Measurements from ENCODE around the gene TRAPPC6A. TPM values are rescaled to one million over a fixed set of nuclear protein-coding genes. Genes with fewer than 3 reads are reported as not detected.

The TRAPPC6A gene
- total and polyA plus RNA-seq, 2 donors, result 37.9 to 61.4 TPM

GRCh38 chr19:45133661-45134060, 44.4 kb downstream of the TRAPPC6A start:
- Histone ChIP-seq H3K9me3 (ENCODE audit: control insufficient read depth in 2 of 2, insufficient read depth in 1 of 2, low read length in 1 of 2) (no peaks in the 10 kb centered on the region), H3K36me3 (ENCODE audit: control insufficient read depth in 2 of 2, insufficient read depth in 2 of 2, low read length in 1 of 2) (peaks cover 0 to 11% of the 10 kb centered on the region in 2 donors)
- 88% methylated on average over 8 of the region's 8 CpGs for WGBS

GRCh38 chr19:45130888-45131615, 47.0 kb downstream of the TRAPPC6A start:
- no peak overlapping the region for H3K4me3 ChIP-seq (ENCODE audit: low read length in 2 of 2)
- no peak overlapping the region for H3K27ac ChIP-seq (ENCODE audit: low read depth in 1 of 2, low read length in 1 of 2)
- peaks cover 0 to 2% of the 10 kb centered on the region in 2 donors for H3K9me3 ChIP-seq (ENCODE audit: control insufficient read depth in 2 of 2, insufficient read depth in 1 of 2, low read length in 1 of 2)
- H3K4me1 ChIP-seq (ENCODE audit: control insufficient read depth in 2 of 2, insufficient read depth in 2 of 2, low read length in 2 of 2), result peaks cover 0 to 4% of the 10 kb centered on the region in 2 donors
- H3K27me3 ChIP-seq (ENCODE audit: control insufficient read depth in 2 of 2, insufficient read depth in 1 of 2, low read length in 1 of 2), result no peaks in the 10 kb centered on the region
- H3K36me3 ChIP-seq (ENCODE audit: control insufficient read depth in 2 of 2, insufficient read depth in 2 of 2, low read length in 1 of 2), result peaks cover 0 to 9% of the 10 kb centered on the region in 2 donors
- 87% methylated on average over 13 of the region's 13 CpGs for WGBS
- no peak for DNase-seq (ENCODE audit: low read depth in 6 of 9, low spot score in 9 of 9)

More at GRCh38 chr19:45133661-45134060, 44.4 kb downstream of the TRAPPC6A start:
- DNase-seq (ENCODE audit: low read depth in 6 of 9, low spot score in 9 of 9), result no peak
- no peak overlapping the region for H3K27ac ChIP-seq (ENCODE audit: low read depth in 1 of 2, low read length in 1 of 2)
- H3K4me1 ChIP-seq (ENCODE audit: control insufficient read depth in 2 of 2, insufficient read depth in 2 of 2, low read length in 2 of 2), result peaks cover 0 to 11% of the 10 kb centered on the region in 2 donors
- H3K4me3 ChIP-seq (ENCODE audit: low read length in 2 of 2), result no peak overlapping the region
- H3K27me3 ChIP-seq (ENCODE audit: control insufficient read depth in 2 of 2, insufficient read depth in 1 of 2, low read length in 1 of 2), result no peaks in the 10 kb centered on the region

- no peak overlapping the region for H3K4me3 ChIP-seq (ENCODE audit: low read length in 2 of 2)
- H3K27me3 ChIP-seq (ENCODE audit: control insufficient read depth in 2 of 2, insufficient read depth in 1 of 2, low read length in 1 of 2), result no peaks in the 10 kb centered on the region
- H3K4me1 ChIP-seq (ENCODE audit: control insufficient read depth in 2 of 2, insufficient read depth in 2 of 2, low read length in 2 of 2), result peaks cover 2 to 8% of the 10 kb centered on the region in 2 donors
- 93% methylated on average over 13 of the region's 13 CpGs for WGBS
- peaks cover 0 to 3% of the 10 kb centered on the region in 2 donors for H3K9me3 ChIP-seq (ENCODE audit: control insufficient read depth in 2 of 2, insufficient read depth in 1 of 2, low read length in 1 of 2)
- H3K27ac ChIP-seq (ENCODE audit: low read depth in 1 of 2, low read length in 1 of 2), result no peak overlapping the region
- no peak for DNase-seq (ENCODE audit: low read depth in 6 of 9, low spot score in 9 of 9)
- H3K36me3 ChIP-seq (ENCODE audit: control insufficient read depth in 2 of 2, insufficient read depth in 2 of 2, low read length in 1 of 2), result peaks cover 0 to 9% of the 10 kb centered on the region in 2 donors
Measured at GRCh38 chr19:45130236-45130635, 47.8 kb downstream of the TRAPPC6A start.

GRCh38 chr19:45128806-45129205, 49.2 kb downstream of the TRAPPC6A start:
- WGBS, result 98% methylated on average over 5 of the region's 5 CpGs
- Histone ChIP-seq H3K4me3 (ENCODE audit: low read length in 2 of 2) (no peak overlapping the region), H3K4me1 (ENCODE audit: control insufficient read depth in 2 of 2, insufficient read depth in 2 of 2, low read length in 2 of 2) (peaks cover 2 to 11% of the 10 kb centered on the region in 2 donors), H3K27ac (ENCODE audit: low read depth in 1 of 2, low read length in 1 of 2) (no peak overlapping the region), H3K27me3 (ENCODE audit: control insufficient read depth in 2 of 2, insufficient read depth in 1 of 2, low read length in 1 of 2) (no peaks in the 10 kb centered on the region), H3K36me3 (ENCODE audit: control insufficient read depth in 2 of 2, insufficient read depth in 2 of 2, low read length in 1 of 2) (peaks cover 0 to 6% of the 10 kb centered on the region in 2 donors), H3K9me3 (ENCODE audit: control insufficient read depth in 2 of 2, insufficient read depth in 1 of 2, low read length in 1 of 2) (peaks cover 0 to 3% of the 10 kb centered on the region in 2 donors)
- DNase-seq (ENCODE audit: low read depth in 6 of 9, low spot score in 9 of 9), result no peak

GRCh38 chr19:45128146-45128545, 49.9 kb downstream of the TRAPPC6A start:
- DNase-seq (ENCODE audit: low read depth in 6 of 9, low spot score in 9 of 9), result no peak
- H3K27me3 ChIP-seq (ENCODE audit: control insufficient read depth in 2 of 2, insufficient read depth in 1 of 2, low read length in 1 of 2), result no peaks in the 10 kb centered on the region
- 98% methylated on average over 5 of the region's 5 CpGs for whole genome bisulfite sequencing
- peaks cover 0 to under 1% of the 10 kb centered on the region in 2 donors for H3K36me3 ChIP-seq (ENCODE audit: control insufficient read depth in 2 of 2, insufficient read depth in 2 of 2, low read length in 1 of 2)
- peaks cover 0 to 3% of the 10 kb centered on the region in 2 donors for H3K9me3 ChIP-seq (ENCODE audit: control insufficient read depth in 2 of 2, insufficient read depth in 1 of 2, low read length in 1 of 2)
- no peak overlapping the region for H3K4me3 ChIP-seq (ENCODE audit: low read length in 2 of 2)
- no peak overlapping the region for H3K27ac ChIP-seq (ENCODE audit: low read depth in 1 of 2, low read length in 1 of 2)
- peaks cover 2 to 16% of the 10 kb centered on the region in 2 donors for H3K4me1 ChIP-seq (ENCODE audit: control insufficient read depth in 2 of 2, insufficient read depth in 2 of 2, low read length in 2 of 2)

- H3K4me1 ChIP-seq (ENCODE audit: control insufficient read depth in 2 of 2, insufficient read depth in 2 of 2, low read length in 2 of 2), result peaks cover 6 to 28% of the 10 kb centered on the region in 2 donors
- H3K27me3 ChIP-seq (ENCODE audit: control insufficient read depth in 2 of 2, insufficient read depth in 1 of 2, low read length in 1 of 2), result no peaks in the 10 kb centered on the region
- WGBS, result 97% methylated on average over 7 of the region's 7 CpGs
- peaks cover 0 to 3% of the 10 kb centered on the region in 2 donors for H3K9me3 ChIP-seq (ENCODE audit: control insufficient read depth in 2 of 2, insufficient read depth in 1 of 2, low read length in 1 of 2)
- H3K27ac ChIP-seq (ENCODE audit: low read depth in 1 of 2, low read length in 1 of 2), result no peak overlapping the region
- no peaks in the 10 kb centered on the region for H3K36me3 ChIP-seq (ENCODE audit: control insufficient read depth in 2 of 2, insufficient read depth in 2 of 2, low read length in 1 of 2)
- no peak for DNase-seq (ENCODE audit: low read depth in 6 of 9, low spot score in 9 of 9)
- H3K4me3 ChIP-seq (ENCODE audit: low read length in 2 of 2), result no peak overlapping the region
Measured at GRCh38 chr19:45126654-45127053, 51.4 kb downstream of the TRAPPC6A start.

- Histone ChIP-seq H3K4me3 (ENCODE audit: low read length in 2 of 2) (no peak overlapping the region), H3K27me3 (ENCODE audit: control insufficient read depth in 2 of 2, insufficient read depth in 1 of 2, low read length in 1 of 2) (no peaks in the 10 kb centered on the region), H3K27ac (ENCODE audit: low read depth in 1 of 2, low read length in 1 of 2) (no peak overlapping the region), H3K36me3 (ENCODE audit: control insufficient read depth in 2 of 2, insufficient read depth in 2 of 2, low read length in 1 of 2) (no peaks in the 10 kb centered on the region), H3K4me1 (ENCODE audit: control insufficient read depth in 2 of 2, insufficient read depth in 2 of 2, low read length in 2 of 2) (peaks cover 11 to 35% of the 10 kb centered on the region in 2 donors), H3K9me3 (ENCODE audit: control insufficient read depth in 2 of 2, insufficient read depth in 1 of 2, low read length in 1 of 2) (peaks cover 0 to 3% of the 10 kb centered on the region in 2 donors)
- 56% methylated on average over 12 of the region's 12 CpGs for WGBS
- DNase-seq (ENCODE audit: low read depth in 6 of 9, low spot score in 9 of 9), result peak in 7 of 9 donors; percentile 44 to 78 (median 60)
Measured at GRCh38 chr19:45125975-45126493, 52.0 kb downstream of the TRAPPC6A start.

GRCh38 chr19:45125360-45125759, 52.7 kb downstream of the TRAPPC6A start:
- H3K36me3 ChIP-seq (ENCODE audit: control insufficient read depth in 2 of 2, insufficient read depth in 2 of 2, low read length in 1 of 2), result no peaks in the 10 kb centered on the region
- no peaks in the 10 kb centered on the region for H3K27me3 ChIP-seq (ENCODE audit: control insufficient read depth in 2 of 2, insufficient read depth in 1 of 2, low read length in 1 of 2)
- H3K4me1 ChIP-seq (ENCODE audit: control insufficient read depth in 2 of 2, insufficient read depth in 2 of 2, low read length in 2 of 2), result peaks cover 11 to 41% of the 10 kb centered on the region in 2 donors
- H3K9me3 ChIP-seq (ENCODE audit: control insufficient read depth in 2 of 2, insufficient read depth in 1 of 2, low read length in 1 of 2), result peaks cover 0 to 3% of the 10 kb centered on the region in 2 donors
- H3K4me3 ChIP-seq (ENCODE audit: low read length in 2 of 2), result no peak overlapping the region
- WGBS, result 98% methylated on average over 9 of the region's 9 CpGs
- no peak for DNase-seq (ENCODE audit: low read depth in 6 of 9, low spot score in 9 of 9)
- H3K27ac ChIP-seq (ENCODE audit: low read depth in 1 of 2, low read length in 1 of 2), result no peak overlapping the region

GRCh38 chr19:45124021-45124420, 54.0 kb downstream of the TRAPPC6A start:
- 86% methylated on average over 6 of the region's 6 CpGs for WGBS
- H3K27me3 ChIP-seq (ENCODE audit: control insufficient read depth in 2 of 2, insufficient read depth in 1 of 2, low read length in 1 of 2), result no peaks in the 10 kb centered on the region
- H3K9me3 ChIP-seq (ENCODE audit: control insufficient read depth in 2 of 2, insufficient read depth in 1 of 2, low read length in 1 of 2), result peaks cover 0 to 3% of the 10 kb centered on the region in 2 donors
- no peaks in the 10 kb centered on the region for H3K36me3 ChIP-seq (ENCODE audit: control insufficient read depth in 2 of 2, insufficient read depth in 2 of 2, low read length in 1 of 2)
- H3K4me3 ChIP-seq (ENCODE audit: low read length in 2 of 2), result no peak overlapping the region
- no peak for DNase-seq (ENCODE audit: low read depth in 6 of 9, low spot score in 9 of 9)
- peak overlapping the region in 1 of 2 donors; percentile 22 for H3K27ac ChIP-seq (ENCODE audit: low read depth in 1 of 2, low read length in 1 of 2)
- H3K4me1 ChIP-seq (ENCODE audit: control insufficient read depth in 2 of 2, insufficient read depth in 2 of 2, low read length in 2 of 2), result peaks cover 18 to 53% of the 10 kb centered on the region in 2 donors
